Common myeloid progenitor, CD34-positive (primary cell): ENCODE measurements around the gene SLPI. TPM values are rescaled to one million over a fixed set of nuclear protein-coding genes. Genes with fewer than 3 reads are reported as not detected.

Experiments used
- CTCF ChIA-PET: fragments of 350-600 bp; sonication (Branson Sonifier 250); formaldehyde crosslinking; loops from one replicate; lab custom pipeline; 2021; ENCODE audit warnings: antibody characterized with exemption; lab: Charles Lee
- POLR2A ChIA-PET: fragments of 350-600 bp; sonication (Branson Sonifier 250); formaldehyde crosslinking; loops from one replicate; lab custom pipeline; 2021; ENCODE audit warnings: antibody characterized with exemption; lab: Charles Lee
- DNase-seq, 3 donors: peaks; one replicate each; pipeline versions ENCODE4 v3.0.0 to v3.0.0-alpha.2; 2013
- H3K27ac ChIP-seq, 2 experiments: 1 replicate in 1 of 2; 2 replicates in 1 of 2; pipeline ENCODE4 v1.7.0; 2013; ENCODE audit warnings: inconsistent platforms in 2 of 2, low read length in 2 of 2, mild to moderate bottlenecking in 2 of 2, low read depth in 1 of 2, moderate library complexity in 1 of 2; ENCODE audit not compliant: severe bottlenecking in 2 of 2, insufficient read depth in 1 of 2, poor library complexity in 1 of 2
- H3K27me3 ChIP-seq, 5 experiments: replicated peaks in 2 of 5; 1 replicate in 3 of 5; 2 replicates in 2 of 5; pipeline versions ENCODE4 v1.6.1 to v1.7.0; 2013; ENCODE audit warnings: low read length in 4 of 5, mild to moderate bottlenecking in 2 of 5, moderate library complexity in 2 of 5, inconsistent platforms in 1 of 5; ENCODE audit not compliant: insufficient read depth in 5 of 5, control insufficient read depth in 4 of 5
- H3K36me3 ChIP-seq, 4 experiments: 1 replicate in 2 of 4; 2 replicates in 2 of 4; pipeline versions ENCODE4 v1.6.1 to v1.7.0; 2013; ENCODE audit warnings: low read length in 3 of 4, control low read depth in 1 of 4, mild to moderate bottlenecking in 1 of 4; ENCODE audit not compliant: control insufficient read depth in 4 of 4, insufficient read depth in 4 of 4
- H3K4me1 ChIP-seq, 4 experiments: 1 replicate in 3 of 4; 2 replicates in 1 of 4; pipeline versions ENCODE4 v1.6.1 to v1.7.1; 2013; ENCODE audit warnings: low read length in 3 of 4, mild to moderate bottlenecking in 3 of 4, control low read depth in 1 of 4, inconsistent platforms in 1 of 4, moderate library complexity in 1 of 4; ENCODE audit not compliant: control insufficient read depth in 4 of 4, insufficient read depth in 4 of 4; ENCODE audit errors: control extremely low read depth in 1 of 4
- H3K4me3 ChIP-seq, 7 experiments: 1 replicate in 4 of 7; 2 replicates in 3 of 7; pipeline versions ENCODE4 v1.5.1 to v1.7.0; 2013; ENCODE audit warnings: mild to moderate bottlenecking in 7 of 7, low read length in 6 of 7, moderate library complexity in 6 of 7, inconsistent platforms in 2 of 7, low read depth in 2 of 7, control low read depth in 1 of 7; ENCODE audit not compliant: insufficient read depth in 4 of 7, control insufficient read depth in 1 of 7; ENCODE audit errors: extremely low read depth in 1 of 7
- H3K9me3 ChIP-seq, 5 experiments: 1 replicate in 4 of 5; 2 replicates in 1 of 5; pipeline versions ENCODE4 v1.6.1 to v1.7.1; 2013; ENCODE audit warnings: low read length in 4 of 5, mild to moderate bottlenecking in 2 of 5, inconsistent platforms in 1 of 5, low read depth in 1 of 5, moderate library complexity in 1 of 5; ENCODE audit not compliant: control insufficient read depth in 4 of 5, insufficient read depth in 2 of 5; ENCODE audit errors: control extremely low read depth in 1 of 5
- WGBS: methylation state at CpG from one replicate; pipeline ENCODE4 v1.1.5; 2013; ENCODE audit not compliant: insufficient coverage; 5-methylcytosine and 5-hydroxymethylcytosine counted together
- polyA plus RNA-seq: library from polyadenylated mRNA; unstranded; fragments of 120-200 nt; gene quantifications from one replicate; pipeline ENCODE4 v1.2.1, GENCODE V29; 2013

Gene SLPI, protein sequence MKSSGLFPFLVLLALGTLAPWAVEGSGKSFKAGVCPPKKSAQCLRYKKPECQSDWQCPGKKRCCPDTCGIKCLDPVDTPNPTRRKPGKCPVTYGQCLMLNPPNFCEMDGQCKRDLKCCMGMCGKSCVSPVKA
- not detected for polyA plus RNA-seq

DNA sequence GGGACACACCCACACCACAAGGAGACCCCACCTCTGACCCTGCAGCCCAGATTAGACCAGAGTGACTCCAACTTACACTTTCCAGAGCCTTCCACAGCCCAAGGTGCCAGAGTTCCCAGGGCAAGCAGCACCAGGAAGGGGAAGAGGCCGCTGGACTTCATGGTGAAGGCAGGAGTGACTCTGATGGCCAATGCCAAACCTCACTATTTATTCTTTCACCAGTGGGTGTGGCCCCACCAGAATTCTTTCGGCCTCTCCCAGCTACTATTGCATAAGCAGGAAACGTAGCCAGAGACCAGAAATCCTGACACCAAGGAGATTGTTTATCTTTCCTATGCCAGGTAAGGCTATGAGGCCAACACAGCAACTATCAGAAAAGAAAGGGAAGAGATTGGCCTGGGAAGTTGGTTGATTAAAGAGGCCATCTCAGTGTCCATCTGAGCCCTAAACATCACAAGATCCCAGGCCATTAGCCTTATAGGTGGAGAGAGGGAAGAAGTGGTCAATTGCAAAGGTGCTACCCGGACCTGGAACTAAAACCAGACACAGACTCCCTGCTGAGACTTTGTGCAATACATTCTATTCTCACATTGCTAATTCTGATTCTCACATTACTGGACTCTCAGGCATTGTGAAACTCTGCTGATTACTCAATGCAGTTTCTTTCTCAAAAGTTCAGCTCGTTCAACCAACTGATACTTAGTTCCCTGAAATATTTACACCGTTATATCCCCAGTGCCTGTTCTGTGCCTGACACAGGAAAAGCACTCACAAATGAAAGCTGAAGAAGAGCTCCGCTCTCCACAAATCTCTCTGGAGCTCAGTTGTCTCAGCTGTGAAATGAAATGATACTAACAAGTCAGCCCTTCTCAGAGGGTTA, at the start of gene SLPI:
SLPI (minus strand) TSS at position 182 of the 880 bp plus-strand sequence; CDS start at position 161, 21 bp downstream.
- Histone ChIP-seq H3K4me1 (peaks cover 0 to 4% (median 0%) of the 10 kb centered on the region in 4 experiments), H3K9me3 (no peaks in the 10 kb centered on the region), H3K27ac (no peak within 1 kb of the TSS), H3K36me3 (no peaks in the 10 kb centered on the region), H3K4me3 (no peak within 1 kb of the TSS), H3K27me3 (peaks cover 0 to 16% (median 1%) of the 10 kb centered on the region in 5 experiments)
- ChIA-PET POLR2A (no interaction called here), CTCF (interaction anchor here (0.7 to 1.4 kb wide), 2 partner anchors 38 to 66 kb away, joined by 3 read pairs; no protein-coding TSS in a partner anchor)
- DNase-seq: peak in 2 of 3 donors; percentile 6 to 10
- WGBS: 56% methylated on average over 4 of the region's 7 CpGs

DNA sequence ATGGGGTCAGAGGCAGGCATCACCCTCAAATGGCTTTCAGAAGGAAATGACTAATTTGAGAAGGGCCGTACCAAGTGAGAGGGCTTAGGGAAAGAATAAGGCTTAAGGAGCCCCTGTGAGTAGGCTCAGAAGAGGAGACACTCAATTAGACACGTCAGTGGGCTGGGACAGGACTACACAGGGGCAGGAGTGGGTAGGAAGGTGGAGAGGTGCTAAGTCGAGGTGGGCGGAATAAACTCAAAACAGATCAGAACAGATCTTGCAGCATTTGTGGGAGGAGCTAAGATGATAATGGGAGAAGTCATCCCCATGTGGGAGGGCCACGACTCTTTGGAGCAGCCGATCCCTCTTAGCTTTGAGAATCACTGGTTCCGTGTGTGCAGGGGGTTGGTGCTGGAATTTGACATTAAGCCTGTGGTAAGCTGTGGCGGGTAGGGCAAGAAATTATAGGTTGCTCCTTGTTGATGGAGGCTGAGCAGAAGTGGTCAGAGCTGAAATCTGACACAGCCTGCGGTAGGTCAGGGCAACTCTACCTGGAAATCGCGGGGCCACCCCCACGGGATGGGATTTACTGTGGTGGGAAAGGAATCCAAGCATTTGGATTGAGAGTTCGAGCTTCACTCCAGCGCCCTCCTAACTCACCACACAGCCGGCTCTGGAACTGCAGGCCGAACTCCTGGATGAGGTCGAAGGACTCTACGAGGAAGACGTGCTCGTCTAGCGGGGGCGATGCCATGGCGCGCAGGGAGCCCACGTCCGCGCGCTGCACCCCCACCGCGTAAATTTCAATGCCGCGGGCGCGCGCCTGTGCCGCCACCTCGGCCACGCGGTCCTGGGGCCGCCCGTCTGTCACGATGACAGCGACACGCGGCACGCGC, 49.5 kb upstream of the SLPI start:
- Histone ChIP-seq H3K9me3 (no peaks in the 10 kb centered on the region), H3K4me3 (no peak overlapping the region), H3K36me3 (no peaks in the 10 kb centered on the region), H3K4me1 (peaks cover 0 to 13% (median 2%) of the 10 kb centered on the region in 4 experiments), H3K27ac (no peak overlapping the region), H3K27me3 (peaks cover 0 to 40% (median 15%) of the 10 kb centered on the region in 5 experiments)
- POLR2A ChIA-PET: no interaction called here
- DNase-seq: no peak
- 69% methylated on average over 41 of the region's 47 CpGs for WGBS
- CTCF ChIA-PET: interaction anchor here (1.0 to 4.2 kb wide), 7 partner anchors 8 to 468 kb away, joined by 3 to 43 read pairs (median 7); no protein-coding TSS in a partner anchor

DNA sequence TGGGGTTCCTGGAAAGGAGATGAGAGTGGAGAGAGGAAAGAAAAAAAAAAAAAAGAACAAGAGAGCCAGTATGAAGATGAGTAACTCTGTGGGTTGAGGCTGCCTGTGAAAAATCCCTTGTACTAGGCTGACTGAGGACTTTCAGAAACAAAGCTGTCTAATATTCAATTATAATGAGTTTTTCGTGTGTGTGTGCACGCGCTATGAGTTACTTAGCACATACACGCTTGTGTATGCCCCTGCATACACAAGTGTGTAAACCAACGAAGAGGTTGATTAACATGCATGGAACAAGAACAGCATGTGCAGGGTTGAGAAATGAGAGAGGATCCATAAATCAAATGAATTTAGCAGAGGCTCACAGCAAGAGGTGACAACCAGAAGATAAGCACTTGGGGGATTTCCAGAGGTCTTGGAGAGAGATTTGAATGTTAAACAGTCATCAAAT, 47.5 kb upstream of the SLPI start:
- no peaks in the 10 kb centered on the region for H3K36me3 ChIP-seq
- H3K4me1 ChIP-seq: peaks cover 0 to 8% (median 2%) of the 10 kb centered on the region in 4 experiments
- WGBS: 93% methylated on average over 5 of the region's 5 CpGs
- CTCF ChIA-PET: interaction anchor here (0.7 to 4.2 kb wide), 8 partner anchors 9 to 469 kb away, joined by 3 to 43 read pairs (median 5); no protein-coding TSS in a partner anchor
- POLR2A ChIA-PET: no interaction called here
- no peak overlapping the region for H3K4me3 ChIP-seq
- H3K9me3 ChIP-seq: no peaks in the 10 kb centered on the region
- H3K27ac ChIP-seq: no peak overlapping the region
- peak in 1 of 3 donors; percentile 15 for DNase-seq
- peaks cover 0 to 31% (median 15%) of the 10 kb centered on the region in 5 experiments for H3K27me3 ChIP-seq

DNA sequence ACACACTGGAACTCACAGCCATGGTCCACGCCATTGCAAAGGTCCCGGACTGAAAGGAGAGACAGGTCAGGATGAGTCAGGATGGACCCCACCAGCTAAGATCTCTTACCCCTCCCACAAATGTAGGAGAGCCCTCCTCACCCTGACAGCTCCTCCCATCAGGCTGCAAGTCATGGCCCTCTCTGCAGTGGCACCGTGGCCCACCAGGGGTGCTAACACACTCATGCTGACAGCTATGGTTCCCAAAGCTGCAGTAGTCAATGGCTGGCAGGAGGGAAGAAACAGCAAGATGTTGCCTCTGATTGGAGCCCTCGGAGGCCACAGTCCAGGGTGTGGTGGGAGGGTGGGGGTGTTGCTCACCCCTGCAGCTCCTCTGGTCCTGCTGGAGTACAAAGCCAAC, 46.6 kb upstream of the SLPI start:
- peak; percentile 52 to 70 (median 70) for DNase-seq
- Histone ChIP-seq H3K9me3 (no peaks in the 10 kb centered on the region), H3K4me1 (peaks cover 0 to 2% (median 0%) of the 10 kb centered on the region in 4 experiments), H3K36me3 (no peaks in the 10 kb centered on the region), H3K4me3 (no peak overlapping the region), H3K27me3 (peaks cover 0 to 26% (median 15%) of the 10 kb centered on the region in 5 experiments), H3K27ac (no peak overlapping the region)
- ChIA-PET CTCF (interaction anchor here (0.7 to 4.2 kb wide), 5 partner anchors 9 to 71 kb away, joined by 3 to 43 read pairs (median 7); no protein-coding TSS in a partner anchor), POLR2A (no interaction called here)
- WGBS: 0% methylated on average over 1 of the region's 4 CpGs

DNA sequence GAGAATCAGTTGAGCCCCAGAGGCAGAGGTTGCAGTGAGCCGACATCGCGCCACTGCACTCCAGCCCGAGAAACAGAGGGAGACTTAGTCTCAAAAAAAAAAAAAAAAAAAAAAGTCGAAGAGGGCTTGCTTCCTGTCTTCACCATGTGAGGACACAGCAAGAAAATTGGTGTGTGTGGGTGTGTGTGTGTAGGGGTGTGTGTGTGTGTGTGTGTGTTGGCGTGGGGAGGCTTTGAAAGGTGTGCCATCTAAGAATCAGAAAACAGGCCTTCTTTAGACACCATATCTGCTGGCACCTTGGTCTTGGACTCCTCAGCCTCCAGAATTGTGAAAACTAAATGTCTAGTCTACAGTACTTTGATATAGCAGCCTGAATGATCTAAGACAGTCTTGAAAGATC, 45.4 kb upstream of the SLPI start:
- H3K27ac ChIP-seq: no peak overlapping the region
- H3K4me3 ChIP-seq: no peak overlapping the region
- peaks cover 0 to 3% (median under 1%) of the 10 kb centered on the region in 5 experiments for H3K9me3 ChIP-seq
- DNase-seq: no peak
- POLR2A ChIA-PET: no interaction called here
- peaks cover 0 to 22% (median 13%) of the 10 kb centered on the region in 5 experiments for H3K27me3 ChIP-seq
- CTCF ChIA-PET: no interaction called here
- H3K36me3 ChIP-seq: no peaks in the 10 kb centered on the region
- no CpG with 5 or more reads among the region's 6 CpGs for WGBS
- peaks cover 0 to 2% (median 0%) of the 10 kb centered on the region in 4 experiments for H3K4me1 ChIP-seq

DNA sequence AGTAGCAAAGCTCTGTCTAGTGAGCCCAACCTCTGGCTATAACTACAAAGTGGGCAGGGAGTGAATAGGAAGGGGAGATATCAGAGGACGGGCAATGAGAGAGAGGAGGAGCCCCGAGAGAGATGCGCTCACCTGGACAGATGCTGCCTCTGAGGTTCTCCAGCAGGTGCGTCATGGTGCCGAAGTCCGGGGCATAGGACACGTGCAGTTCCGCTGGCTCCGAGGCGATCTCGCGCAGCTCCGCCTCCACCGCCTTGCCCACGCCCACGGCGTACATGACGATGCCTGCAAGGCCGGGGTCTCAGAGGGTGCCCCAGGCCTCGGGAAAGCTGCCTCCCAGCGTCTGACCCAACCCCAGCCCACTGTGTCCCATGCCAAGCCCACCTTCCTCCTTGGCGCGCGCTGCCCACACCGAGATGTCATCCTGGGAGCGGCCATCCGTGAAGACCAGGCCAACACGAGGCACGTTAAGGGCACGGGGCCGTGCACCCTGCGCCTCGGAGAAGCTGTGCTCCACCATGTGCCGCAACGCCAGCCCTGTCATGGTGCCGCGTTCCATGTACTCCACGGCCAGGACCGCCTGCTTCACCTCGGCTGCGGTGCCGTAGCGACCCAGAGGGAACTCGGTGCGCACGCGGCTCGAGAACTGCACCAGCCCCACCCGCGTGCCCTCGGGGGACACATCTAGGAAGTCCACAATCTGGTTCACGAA, 43.6 kb upstream of the SLPI start:
- no peak for DNase-seq
- Histone ChIP-seq H3K27me3 (peaks cover 0 to 22% (median 4%) of the 10 kb centered on the region in 5 experiments), H3K9me3 (peaks cover 0 to 6% (median 4%) of the 10 kb centered on the region in 5 experiments), H3K27ac (no peak overlapping the region), H3K4me3 (no peak overlapping the region), H3K36me3 (no peaks in the 10 kb centered on the region), H3K4me1 (peaks cover 0 to 8% (median 7%) of the 10 kb centered on the region in 4 experiments)
- 95% methylated on average over 52 of the region's 52 CpGs for WGBS
- POLR2A ChIA-PET: no interaction called here
- CTCF ChIA-PET: interaction anchor here (1.1 to 1.6 kb wide), 3 partner anchors 11 to 76 kb away, joined by 4 to 5 read pairs (median 4); no protein-coding TSS in a partner anchor
